ENCODE measurements around the gene DTNB.
A peak's percentile ranks its signal among the peaks of the same experiment; 100 is the strongest.

DTNB gene

GRCh38 chr2:25435421-25435820 is 238.0 kb downstream of the DTNB start:
- TF ChIP-seq ZIC2 (tag by site-specific recombination; IDR thresholded peaks at IDR 0.05) = no peak
- no peak for TF ChIP-seq ZBTB20 (tag by site-specific recombination; IDR thresholded peaks at IDR 0.05)
- no peak for TF ChIP-seq ZFP41 (tag by site-specific recombination; IDR thresholded peaks at IDR 0.05; ENCODE audit: borderline replicate concordance)
- no peak for TF ChIP-seq ZBTB8A (tag by site-specific recombination; IDR thresholded peaks at IDR 0.05)
- TF ChIP-seq SP3 (tag by site-specific recombination; IDR thresholded peaks at IDR 0.05) = no peak
- TF ChIP-seq ZNF501 (tag by site-specific recombination; IDR thresholded peaks at IDR 0.05) = no peak
- TF ChIP-seq ZNF580 (tag by site-specific recombination; IDR thresholded peaks at IDR 0.05) = no peak
- no peaks in the 10 kb centered on the region for H3K4me1 ChIP-seq (ENCODE audit: control insufficient read depth, insufficient read depth, low read length)
- H3K4me3 ChIP-seq (ENCODE audit: low read depth, low read length) = no peak overlapping the region
- no peaks in the 10 kb centered on the region for H3K9me3 ChIP-seq (ENCODE audit: control insufficient read depth, insufficient read depth, low read depth, low read length)
- no peak overlapping the region for H3K27ac ChIP-seq (ENCODE audit: extremely low read depth, low read depth, low read length)
- CTCF ChIA-PET = interaction anchor here (0.6 kb wide), 1 partner anchor 264 kb away, joined by 3 read pairs; no protein-coding TSS in a partner anchor
- POLR2A ChIA-PET = no interaction called here
- H3K36me3 ChIP-seq (ENCODE audit: control insufficient read depth in 2 of 2, insufficient read depth in 1 of 2, low read length in 2 of 2) = peaks cover 0 to 6% of the 10 kb centered on the region in 2 experiments; a peak in 1 of 3 replicates

GRCh38 chr2:25431604-25432003 is 241.8 kb downstream of the DTNB start:
- Histone ChIP-seq H3K4me1 (ENCODE audit: control insufficient read depth, insufficient read depth, low read length) (no peaks in the 10 kb centered on the region), H3K4me3 (ENCODE audit: low read depth, low read length) (no peak overlapping the region), H3K9me3 (ENCODE audit: control insufficient read depth, insufficient read depth, low read depth, low read length) (no peaks in the 10 kb centered on the region), H3K27ac (ENCODE audit: extremely low read depth, low read depth, low read length) (no peak overlapping the region), H3K36me3 (ENCODE audit: control insufficient read depth in 2 of 2, insufficient read depth in 1 of 2, low read length in 2 of 2) (peaks cover 0 to 6% of the 10 kb centered on the region in 2 experiments; a peak in 1 of 3 replicates)
- ChIA-PET POLR2A (no interaction called here), CTCF (interaction anchor here (0.6 kb wide), 1 partner anchor 159 kb away, joined by 3 read pairs; no protein-coding TSS in a partner anchor)
- TF ChIP-seq PATZ1 (tag by site-specific recombination; IDR thresholded peaks at IDR 0.05) = no peak
- 0 out of 2 replicates have a peak, but pooled peaks have one; percentile 31 for TF ChIP-seq SCRT2 (tag by site-specific recombination; IDR thresholded peaks at IDR 0.05)

- Histone ChIP-seq H3K4me1 (ENCODE audit: control insufficient read depth, insufficient read depth, low read length) (no peaks in the 10 kb centered on the region), H3K27ac (ENCODE audit: extremely low read depth, low read depth, low read length) (no peak overlapping the region), H3K36me3 (ENCODE audit: control insufficient read depth in 2 of 2, insufficient read depth in 1 of 2, low read length in 2 of 2) (peaks cover 0 to 2% of the 10 kb centered on the region in 2 experiments; a peak in 1 of 3 replicates), H3K4me3 (ENCODE audit: low read depth, low read length) (no peak overlapping the region), H3K9me3 (ENCODE audit: control insufficient read depth, insufficient read depth, low read depth, low read length) (no peaks in the 10 kb centered on the region)
- POLR2A ChIA-PET = no interaction called here
- TF ChIP-seq ZNF366 (tag by site-specific recombination; conservative IDR thresholded peaks at IDR 0.05) (no peak), ZNF529 (tag by site-specific recombination; IDR thresholded peaks at IDR 0.05; ENCODE audit: insufficient replicate concordance) (no peak), ZNF530 (tag by site-specific recombination; IDR thresholded peaks at IDR 0.05; ENCODE audit: low read depth) (no peak), ZNF571 (tag by site-specific recombination; IDR thresholded peaks at IDR 0.05) (no peak), OVOL3 (tag by site-specific recombination; IDR thresholded peaks at IDR 0.05) (no peak), CTCF (tag by site-specific recombination; IDR thresholded peaks at IDR 0.05) (no peak), ZNF596 (tag by site-specific recombination; IDR thresholded peaks at IDR 0.05) (no peak), HOXD13 (CRISPR knock-in tag; IDR thresholded peaks at IDR 0.05; ENCODE audit: borderline replicate concordance) (no peak), INSM2 (tag by site-specific recombination; IDR thresholded peaks at IDR 0.05) (no peak), ZNF473 (tag by site-specific recombination; IDR thresholded peaks at IDR 0.05) (no peak), ZNF558 (tag by site-specific recombination; IDR thresholded peaks at IDR 0.05) (no peak), ZNF433 (tag by site-specific recombination; IDR thresholded peaks at IDR 0.05; ENCODE audit: low read depth) (no peak)
- CTCF ChIA-PET = interaction anchor here (1.5 kb wide), 1 partner anchor 54 kb away, joined by 8 read pairs; no protein-coding TSS in a partner anchor
These were observed 242.8 kb downstream of the DTNB start for GRCh38 chr2:25430556-25430955.
